IPS-NIHi7 (cell line): ENCODE measurements around the gene ZC3H13.
"Not testable (repeated sequence)": the region's sequence is repeated elsewhere in the genome, so short reads cannot be mapped to it uniquely, and the experiment has no call there.

ENCODE experiments used
- DNase-seq: peaks from one replicate; pipeline ENCODE4 v3.0.0; 2012; ENCODE audit warnings: mixed read lengths; ENCODE audit errors: extremely low spot score

ZC3H13 gene

GRCh38 chr13:46010148-46010547 lies 42.4 kb downstream of the ZC3H13 start:
- peak; percentile 17 for DNase-seq

GRCh38 chr13:46008631-46009030 lies 43.9 kb downstream of the ZC3H13 start:
- DNase-seq = no peak

DNA sequence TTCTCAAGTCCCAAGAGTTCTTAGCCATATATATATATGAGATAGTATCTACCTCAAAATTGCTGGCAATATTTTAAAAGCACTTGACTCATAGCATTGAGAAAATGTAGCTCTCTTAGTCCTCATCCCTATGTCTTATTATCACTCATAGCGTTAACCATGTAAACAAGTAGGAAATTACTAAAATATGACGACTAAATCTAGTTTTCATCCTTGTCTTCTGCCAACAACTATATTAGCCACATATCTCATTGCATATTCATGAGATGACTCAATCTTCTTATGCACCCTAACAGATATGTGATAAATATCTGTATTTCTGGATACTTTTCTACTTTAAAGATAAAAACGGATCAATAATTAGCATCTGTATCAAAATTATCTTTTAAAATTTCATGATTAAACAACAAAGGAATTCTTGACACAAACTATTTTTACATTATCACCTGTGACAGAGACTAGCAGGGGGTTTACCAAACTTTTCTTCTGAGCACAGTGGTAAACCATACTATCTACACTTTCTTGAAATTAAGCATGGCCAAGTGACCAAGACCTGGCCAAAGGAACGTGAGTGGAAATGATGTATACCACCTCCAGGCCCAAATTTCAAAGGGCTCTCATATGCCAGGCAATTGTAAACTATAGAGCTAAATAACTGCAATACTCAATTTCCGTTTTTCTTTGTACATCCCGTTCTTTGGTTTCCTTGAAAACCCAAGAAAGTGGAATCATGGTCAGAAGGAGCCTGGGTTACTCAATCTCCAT lies 45.7 kb downstream of the ZC3H13 start:
- no peak for DNase-seq

GRCh38 chr13:46004491-46004890 lies 48.1 kb downstream of the ZC3H13 start:
- no peak for DNase-seq

- no peak for DNase-seq
These were observed 55.9 kb downstream of the ZC3H13 start for GRCh38 chr13:45996631-45997030.

- DNase-seq = no peak
These were observed 57.3 kb downstream of the ZC3H13 start for GRCh38 chr13:45995245-45995644.

DNA sequence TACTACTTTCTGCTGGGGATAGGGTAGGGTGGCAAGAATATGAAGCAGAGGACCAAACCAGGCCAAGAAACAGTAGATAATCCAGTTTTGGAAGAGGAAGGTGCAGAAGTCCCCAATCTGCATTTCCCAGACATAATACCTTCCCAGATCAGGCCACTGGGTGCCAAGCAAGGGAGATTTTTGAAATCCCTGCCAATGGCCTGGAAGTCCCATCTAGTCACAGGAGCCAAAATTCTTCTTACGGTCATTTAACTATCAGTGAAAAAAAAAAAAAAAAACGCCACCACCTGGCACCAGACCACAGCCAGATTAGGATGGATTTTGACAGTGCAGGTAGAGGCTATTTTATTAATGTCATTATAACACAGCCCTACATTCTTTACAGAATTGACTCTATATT lies 57.8 kb downstream of the ZC3H13 start:
- DNase-seq = no peak

DNA sequence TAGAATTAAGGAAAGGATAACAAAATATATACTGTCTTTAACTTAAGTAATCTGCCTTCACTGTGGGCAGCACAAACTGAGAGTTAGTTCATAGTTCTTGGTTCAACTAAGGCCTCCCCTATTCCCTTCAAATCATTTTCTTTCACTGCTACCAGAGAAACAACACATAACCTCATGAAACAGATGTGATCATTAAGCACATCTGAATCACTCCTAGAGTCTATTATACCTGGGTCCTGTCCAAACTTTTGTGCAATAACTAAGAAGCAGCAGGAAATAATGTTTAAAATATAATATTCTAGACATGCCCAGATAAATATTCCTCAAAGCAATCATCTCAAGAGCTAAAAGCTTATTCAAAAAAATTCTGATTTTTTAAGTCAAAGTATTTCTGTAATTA lies 62.9 kb downstream of the ZC3H13 start:
- no peak for DNase-seq

- not testable (repeated sequence) for DNase-seq
These were observed 71.4 kb downstream of the ZC3H13 start for GRCh38 chr13:45981127-45981526.

GRCh38 chr13:45975337-45975736 lies 77.2 kb downstream of the ZC3H13 start:
- DNase-seq = no peak

GRCh38 chr13:45974500-45974899 lies 78.0 kb downstream of the ZC3H13 start:
- DNase-seq = no peak

- DNase-seq = no peak
These were observed 85.0 kb downstream of the ZC3H13 start for GRCh38 chr13:45967589-45967988.

DNA sequence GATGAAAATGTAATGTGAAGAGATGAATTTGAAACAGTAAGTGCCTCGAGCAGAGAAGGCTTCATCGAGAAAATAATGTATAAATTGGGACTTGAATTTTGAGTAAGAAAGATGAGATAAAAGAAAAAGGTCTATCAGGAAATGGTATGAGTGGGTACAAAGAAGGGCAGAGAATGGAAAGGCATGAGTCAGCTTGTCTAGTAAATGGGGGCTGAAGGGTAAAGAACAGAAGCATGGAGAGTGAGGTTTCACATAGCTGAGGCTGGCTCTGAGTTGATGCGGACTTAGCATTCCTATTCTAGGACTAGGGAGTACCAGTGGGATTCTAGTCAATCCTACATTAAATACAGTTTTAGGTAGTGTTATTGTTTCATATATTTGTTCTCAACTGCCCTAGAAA lies 85.8 kb downstream of the ZC3H13 start:
- DNase-seq = no peak

DNA sequence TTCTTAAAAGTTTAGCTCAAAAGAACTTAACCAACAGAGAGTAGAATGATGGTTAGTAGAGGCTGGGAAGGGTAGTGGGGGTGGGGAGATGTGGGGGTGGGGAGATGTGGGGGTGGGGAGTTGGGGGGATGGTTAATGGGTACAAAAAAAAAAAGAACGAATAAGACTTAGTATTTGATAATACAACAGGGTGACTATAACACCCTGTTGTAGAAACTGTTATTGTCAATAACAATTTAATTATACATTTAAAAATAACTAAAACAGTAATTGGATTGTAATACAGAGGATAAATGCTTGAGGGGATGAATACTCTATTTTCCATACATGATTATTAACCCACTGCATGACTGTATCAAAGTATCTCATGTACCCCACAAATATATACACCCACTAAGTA lies 91.1 kb downstream of the ZC3H13 start:
- no peak for DNase-seq

DNA sequence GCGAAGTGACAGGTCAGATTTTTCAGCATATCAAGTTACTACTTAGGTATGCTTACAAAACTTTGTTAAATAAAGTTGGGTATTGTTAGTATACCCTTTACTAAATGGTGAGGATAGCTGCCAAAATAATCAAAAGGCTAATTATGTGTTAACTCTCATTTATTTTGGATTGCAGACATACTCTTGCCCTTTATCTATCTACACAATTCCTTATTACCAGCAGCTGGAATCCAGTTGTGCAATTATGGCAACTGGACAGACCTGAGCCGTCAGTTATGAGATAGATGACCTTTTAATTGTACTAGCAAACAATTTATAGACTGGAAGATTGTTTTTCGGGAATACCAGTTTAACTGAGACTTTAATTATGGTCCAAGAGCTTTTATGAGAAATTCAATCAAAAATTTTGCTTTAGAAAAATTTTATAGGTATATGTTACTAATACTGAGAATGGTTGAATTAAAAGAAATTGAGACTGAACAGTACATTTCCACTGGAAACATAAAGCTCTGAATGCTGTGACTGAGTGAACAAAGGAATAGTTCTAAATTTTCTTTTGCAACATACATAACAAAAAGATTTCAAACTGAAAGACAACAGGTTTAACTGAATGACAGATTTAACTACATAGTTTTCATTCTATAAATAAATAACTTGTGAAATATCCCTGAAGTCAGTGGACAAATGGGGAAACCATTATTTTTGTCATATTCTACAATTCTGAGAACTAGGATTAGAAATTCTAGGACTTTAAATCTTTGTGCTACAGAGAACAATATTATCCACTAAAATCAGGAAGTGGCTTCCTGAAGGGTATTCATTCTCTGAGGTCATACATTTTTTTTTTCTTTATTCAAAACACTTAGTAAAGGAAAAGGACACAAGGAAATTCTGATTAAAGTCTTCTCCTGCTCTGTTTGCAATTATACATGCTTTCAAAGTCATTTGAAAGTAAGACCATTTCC lies 97.4 kb downstream of the ZC3H13 start:
- DNase-seq = no peak

DNA sequence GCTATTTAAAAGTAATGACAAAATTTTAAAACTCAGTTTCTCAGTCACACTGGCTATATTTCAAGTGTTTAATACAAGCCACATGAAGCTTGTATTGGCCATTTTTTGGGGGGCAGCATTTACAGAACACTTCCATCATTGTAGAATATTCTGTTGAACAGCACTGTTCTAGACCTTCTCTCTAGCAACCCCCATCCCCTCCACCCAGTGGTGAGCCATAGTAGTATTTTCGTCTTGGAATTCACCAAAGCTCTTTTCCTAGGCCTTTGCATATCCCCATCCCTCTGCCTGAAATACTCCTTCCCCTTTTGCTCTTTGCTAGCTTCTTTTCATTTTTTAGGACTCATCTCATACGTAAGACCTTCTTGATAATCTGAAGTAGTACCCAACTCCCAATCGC lies 99.5 kb downstream of the ZC3H13 start:
- DNase-seq = peak; percentile 29

GRCh38 chr13:45951724-45952123 lies 100.8 kb downstream of the ZC3H13 start:
- no peak for DNase-seq

DNA sequence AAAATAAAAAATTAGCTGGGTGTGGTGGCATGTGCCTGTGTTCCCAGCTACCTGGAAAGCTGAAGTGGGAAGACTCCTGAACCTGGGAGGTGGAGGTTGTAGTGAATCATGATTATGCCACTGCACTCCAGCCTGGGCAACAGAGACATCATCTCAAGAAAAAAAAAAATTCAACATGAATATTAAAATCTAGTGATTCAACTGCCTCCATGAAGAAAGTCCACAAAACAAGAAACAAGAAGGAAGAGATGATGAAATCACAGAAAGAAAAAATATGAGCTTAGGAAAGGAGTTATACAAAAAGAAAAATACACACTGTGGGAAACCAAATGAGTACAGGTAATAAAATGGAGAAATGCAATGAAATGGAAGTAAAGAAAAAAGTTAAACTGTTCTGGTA lies 101.4 kb downstream of the ZC3H13 start:
- DNase-seq = no peak

- no peak for DNase-seq
These were observed 102.1 kb downstream of the ZC3H13 start for GRCh38 chr13:45950386-45951000.

DNA sequence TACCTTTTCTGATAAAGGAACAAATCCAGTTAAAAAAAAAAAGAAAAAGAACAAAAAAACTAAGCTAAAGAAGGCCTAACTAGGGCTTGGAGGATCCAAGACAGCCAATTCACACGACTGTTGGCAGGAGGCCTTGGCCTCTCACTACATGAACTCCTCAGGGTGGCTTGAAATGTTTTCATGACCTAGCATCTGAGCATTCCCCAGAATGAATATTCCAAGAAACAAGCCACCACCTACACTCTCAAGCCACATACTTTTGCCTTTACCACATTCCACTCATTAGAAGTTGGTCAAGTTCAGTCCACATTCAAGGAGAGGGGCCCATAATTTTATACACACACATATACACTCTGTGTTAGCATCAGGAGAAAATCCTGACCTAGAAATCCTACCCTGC lies 103.4 kb downstream of the ZC3H13 start:
- no peak for DNase-seq

DNA sequence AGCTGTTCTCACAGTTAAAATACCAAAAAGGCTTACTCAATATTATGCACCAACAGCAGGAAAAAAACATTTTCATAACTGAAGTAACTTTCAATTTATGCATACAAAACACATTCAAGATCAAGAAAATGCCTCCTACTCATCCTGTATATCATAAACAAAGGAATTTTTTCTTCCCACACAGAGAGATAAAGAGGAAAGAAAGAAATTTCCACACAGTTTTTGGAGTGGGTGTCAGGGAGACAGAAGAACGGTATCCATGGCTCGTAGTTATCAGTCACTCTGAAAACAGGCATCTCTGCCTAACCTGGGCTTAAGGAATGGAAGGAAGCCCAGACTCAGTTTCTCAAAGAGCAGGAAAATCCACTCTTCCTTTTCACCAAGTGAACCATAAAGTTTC lies 108.6 kb downstream of the ZC3H13 start:
- DNase-seq = no peak

GRCh38 chr13:45943120-45943519 lies 109.4 kb downstream of the ZC3H13 start:
- DNase-seq = no peak
